Amygdala (tissue), 56 donors: Measurements from ENCODE around the gene C11orf21.

Experiments
- DNase-seq, 56 donors: peaks; one replicate each; lab custom pipeline; 2025; lab: John Stamatoyannopoulos, UW

Gene C11orf21

DNA sequence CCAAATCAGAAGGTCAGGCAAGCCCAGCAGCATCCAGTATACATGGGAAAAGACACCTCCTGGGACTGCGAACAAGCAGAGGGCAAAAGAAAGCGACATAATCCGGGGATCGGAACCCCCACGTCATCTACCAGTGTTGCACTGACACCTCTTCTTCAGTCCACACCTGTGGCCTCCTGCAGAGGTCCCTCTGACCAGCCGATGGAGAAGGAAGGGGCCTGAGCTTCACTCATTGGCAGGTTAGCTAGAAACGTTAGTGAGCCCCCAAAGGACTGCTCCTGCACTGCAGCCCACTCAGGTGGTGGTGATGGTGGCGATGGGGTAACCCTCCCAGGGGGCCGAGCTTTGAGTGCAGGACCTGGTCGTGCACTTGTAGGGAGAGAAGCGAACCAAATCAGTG lies 53.5 kb downstream of the C11orf21 start:
- DNase-seq: no peak

DNA sequence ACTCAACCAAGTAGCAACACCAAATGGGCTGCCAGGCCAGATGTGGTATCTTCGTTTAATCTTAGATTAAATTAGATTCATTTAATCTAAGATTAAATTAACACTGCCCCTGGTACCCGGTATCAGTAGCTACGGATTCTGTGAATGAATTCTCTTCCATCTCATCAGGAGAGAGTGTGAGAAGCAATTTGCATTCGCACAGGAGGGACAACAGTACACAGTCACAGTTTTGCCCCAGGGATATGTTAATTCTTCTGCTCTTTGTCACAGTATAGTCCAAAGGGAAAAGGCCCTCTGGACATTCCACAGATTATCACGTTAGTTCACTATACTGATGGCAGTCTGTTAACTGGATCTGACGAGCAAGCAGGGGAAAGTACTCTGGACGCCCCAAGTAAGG lies 54.2 kb downstream of the C11orf21 start:
- no peak for DNase-seq
